ENCODE data around the gene CDA.
A peak's percentile ranks its signal among the peaks of the same experiment; 100 is the strongest.

CDA gene

DNA sequence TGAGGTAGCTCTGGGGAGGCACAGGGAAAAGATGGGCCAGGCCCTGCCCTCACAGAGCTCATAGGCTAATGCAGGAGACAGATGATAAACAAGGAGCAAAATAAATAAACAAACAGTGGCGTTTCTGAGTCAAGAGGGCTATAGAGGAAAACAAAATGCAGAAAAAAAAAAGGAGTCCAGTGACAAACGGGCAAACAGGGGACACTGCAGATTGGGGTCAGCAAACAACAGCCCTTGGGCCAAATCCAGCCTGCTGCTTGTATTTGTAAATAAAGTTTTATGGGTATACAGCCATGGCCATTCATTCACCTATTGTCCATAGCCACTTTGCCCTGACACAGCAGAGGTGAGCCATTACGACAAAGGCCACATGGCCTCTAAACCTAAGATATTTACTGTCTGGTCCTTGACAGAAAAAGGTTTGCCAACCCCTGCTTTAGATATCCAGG is 25.3 kb downstream of the CDA start:
- TF ChIP-seq, protein P1, sequence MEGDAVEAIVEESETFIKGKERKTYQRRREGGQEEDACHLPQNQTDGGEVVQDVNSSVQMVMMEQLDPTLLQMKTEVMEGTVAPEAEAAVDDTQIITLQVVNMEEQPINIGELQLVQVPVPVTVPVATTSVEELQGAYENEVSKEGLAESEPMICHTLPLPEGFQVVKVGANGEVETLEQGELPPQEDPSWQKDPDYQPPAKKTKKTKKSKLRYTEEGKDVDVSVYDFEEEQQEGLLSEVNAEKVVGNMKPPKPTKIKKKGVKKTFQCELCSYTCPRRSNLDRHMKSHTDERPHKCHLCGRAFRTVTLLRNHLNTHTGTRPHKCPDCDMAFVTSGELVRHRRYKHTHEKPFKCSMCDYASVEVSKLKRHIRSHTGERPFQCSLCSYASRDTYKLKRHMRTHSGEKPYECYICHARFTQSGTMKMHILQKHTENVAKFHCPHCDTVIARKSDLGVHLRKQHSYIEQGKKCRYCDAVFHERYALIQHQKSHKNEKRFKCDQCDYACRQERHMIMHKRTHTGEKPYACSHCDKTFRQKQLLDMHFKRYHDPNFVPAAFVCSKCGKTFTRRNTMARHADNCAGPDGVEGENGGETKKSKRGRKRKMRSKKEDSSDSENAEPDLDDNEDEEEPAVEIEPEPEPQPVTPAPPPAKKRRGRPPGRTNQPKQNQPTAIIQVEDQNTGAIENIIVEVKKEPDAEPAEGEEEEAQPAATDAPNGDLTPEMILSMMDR (IDR thresholded peaks at IDR 0.05), result no peak
- Mint-ChIP-seq H3K4me1 (peaks cover 37% of the 10 kb centered on the region), H3K9me3 (no peaks in the 10 kb centered on the region), H3K4me3 (no peak overlapping the region), H3K36me3 (ENCODE audit: low read depth) (no peaks in the 10 kb centered on the region), H3K27me3 (ENCODE audit: low read depth, poor library complexity) (no peaks in the 10 kb centered on the region), H3K27ac (peak overlapping the region; percentile 80)
- no peak for DNase-seq

DNA sequence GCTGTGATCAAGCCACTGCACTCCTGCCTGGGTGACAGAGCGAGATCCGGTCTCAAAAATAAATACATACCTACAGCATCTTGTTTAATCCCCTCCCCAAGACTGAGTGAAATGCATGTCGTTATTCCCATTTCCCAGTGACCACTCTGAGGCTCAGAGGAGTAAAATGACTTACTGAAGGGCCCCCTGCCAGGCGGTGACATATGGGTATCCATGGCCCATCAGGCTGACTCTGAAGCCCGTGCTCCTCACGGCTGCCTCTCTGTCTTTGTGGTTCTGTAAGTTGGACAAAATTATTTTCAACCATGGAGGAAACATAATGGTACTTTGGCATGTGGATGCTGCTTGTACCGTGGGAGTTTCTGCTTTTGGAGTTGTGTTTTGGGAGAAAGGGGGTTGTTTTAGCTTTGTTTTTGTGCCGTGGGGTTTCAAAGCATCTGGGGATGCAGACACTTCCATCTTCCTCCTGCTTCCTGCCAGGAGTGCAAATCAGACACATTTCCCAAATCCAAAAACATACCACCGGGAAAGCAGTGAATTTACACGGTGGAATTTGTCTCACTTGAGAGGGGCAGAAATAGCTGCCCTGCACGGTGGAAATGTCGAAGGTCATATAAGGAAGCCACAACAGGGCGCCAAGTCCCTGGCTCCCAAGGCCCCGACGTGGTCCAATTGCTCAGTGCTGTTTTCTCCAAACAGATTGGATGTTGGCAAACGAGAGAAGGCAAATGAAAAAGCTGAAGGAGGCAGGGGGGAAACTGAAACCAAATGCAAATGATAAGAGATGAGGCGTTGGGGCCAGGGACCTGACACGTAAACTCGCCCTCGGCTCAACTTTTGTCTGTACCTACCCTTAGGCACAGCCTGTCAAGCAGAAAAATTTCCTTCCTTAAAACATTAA is 27.3 kb downstream of the CDA start:
- H3K4me3 Mint-ChIP-seq, result no peak overlapping the region
- no peak for DNase-seq
- H3K9me3 Mint-ChIP-seq, result no peaks in the 10 kb centered on the region
- TF ChIP-seq, protein P1 (IDR thresholded peaks at IDR 0.05), result no peak
- H3K36me3 Mint-ChIP-seq (ENCODE audit: low read depth), result no peaks in the 10 kb centered on the region
- peaks cover 37% of the 10 kb centered on the region for H3K4me1 Mint-ChIP-seq
- peak overlapping the region; percentile 93 for H3K27ac Mint-ChIP-seq
- H3K27me3 Mint-ChIP-seq (ENCODE audit: low read depth, poor library complexity), result peaks cover 5% of the 10 kb centered on the region

DNA sequence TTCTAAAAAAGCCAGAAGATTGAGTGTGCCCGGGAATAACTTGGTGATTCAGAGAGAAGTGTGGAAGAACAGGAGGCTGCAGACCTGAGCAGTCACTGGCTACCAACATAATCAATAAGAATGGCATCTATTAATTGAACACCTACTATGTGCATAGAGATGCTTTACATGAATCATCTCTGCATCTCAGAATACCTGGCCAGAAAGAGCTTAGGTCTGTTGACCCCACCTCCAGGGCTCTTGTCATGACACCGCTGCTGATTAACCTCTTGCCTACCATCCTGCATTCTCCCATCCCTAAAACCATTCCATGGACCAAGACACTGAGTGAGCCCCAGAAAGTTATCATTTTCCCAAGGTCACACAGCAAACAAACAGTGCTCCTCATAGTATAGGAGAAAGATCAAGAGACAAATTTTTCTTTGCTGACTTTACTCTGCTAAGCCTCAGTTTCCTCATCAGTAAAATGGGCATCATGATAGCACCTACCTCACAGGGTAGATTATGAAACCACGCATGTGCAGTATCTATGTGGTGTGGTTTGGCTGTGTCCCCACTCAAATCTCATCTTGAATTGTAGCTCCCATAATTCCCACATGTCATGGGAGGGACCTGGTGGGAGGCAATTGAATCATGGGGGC is 28.1 kb downstream of the CDA start:
- no peak for DNase-seq
- no peak overlapping the region for H3K27ac Mint-ChIP-seq
- TF ChIP-seq, protein P1 (IDR thresholded peaks at IDR 0.05), result no peak
- peaks cover 5% of the 10 kb centered on the region for H3K27me3 Mint-ChIP-seq (ENCODE audit: low read depth, poor library complexity)
- H3K4me3 Mint-ChIP-seq, result no peak overlapping the region
- H3K36me3 Mint-ChIP-seq (ENCODE audit: low read depth), result no peaks in the 10 kb centered on the region
- H3K9me3 Mint-ChIP-seq, result no peaks in the 10 kb centered on the region
- peaks cover 36% of the 10 kb centered on the region for H3K4me1 Mint-ChIP-seq

DNA sequence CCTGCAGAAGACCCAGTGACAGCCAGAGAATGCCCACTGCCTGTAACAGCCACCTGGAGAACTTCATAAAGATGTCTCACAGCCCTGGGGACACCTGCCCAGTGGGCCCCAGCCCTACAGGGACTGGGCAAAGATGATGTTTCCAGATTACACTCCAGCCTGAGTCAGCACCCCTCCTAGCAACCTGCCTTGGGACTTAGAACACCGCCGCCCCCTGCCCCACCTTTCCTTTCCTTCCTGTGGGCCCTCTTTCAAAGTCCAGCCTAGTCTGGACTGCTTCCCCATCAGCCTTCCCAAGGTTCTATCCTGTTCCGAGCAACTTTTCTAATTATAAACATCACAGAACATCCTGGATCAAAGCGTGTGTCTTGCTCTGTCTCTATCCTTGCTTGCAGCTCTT is 29.7 kb downstream of the CDA start:
- TF ChIP-seq, protein P1 (IDR thresholded peaks at IDR 0.05), result no peak
- H3K36me3 Mint-ChIP-seq (ENCODE audit: low read depth), result no peaks in the 10 kb centered on the region

DNA sequence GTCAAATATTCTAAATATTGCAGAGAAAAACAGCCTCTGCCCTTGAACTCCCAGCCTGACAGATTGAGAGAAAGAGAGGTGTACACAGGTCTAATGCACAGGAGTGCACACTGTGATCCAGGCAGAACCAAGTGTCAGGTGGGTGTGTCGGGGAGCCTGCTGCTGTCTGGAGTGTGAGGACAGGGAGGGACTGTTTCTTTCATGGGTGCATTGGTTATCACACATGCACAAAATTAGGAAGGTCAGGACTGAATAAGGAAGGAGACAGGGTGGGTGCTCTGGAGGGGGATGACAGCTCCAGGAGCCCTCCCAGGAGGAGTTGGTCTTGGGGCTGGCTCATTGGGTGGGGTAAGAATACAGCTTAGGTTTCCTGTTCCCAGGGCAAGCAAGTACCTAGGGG is 31.1 kb downstream of the CDA start:
- Mint-ChIP-seq H3K4me1 (peaks cover 22% of the 10 kb centered on the region), H3K4me3 (no peak overlapping the region), H3K27me3 (ENCODE audit: low read depth, poor library complexity) (peaks cover 5% of the 10 kb centered on the region), H3K36me3 (ENCODE audit: low read depth) (no peaks in the 10 kb centered on the region), H3K9me3 (no peaks in the 10 kb centered on the region), H3K27ac (peak overlapping the region; percentile 17)
- TF ChIP-seq, protein P1 (IDR thresholded peaks at IDR 0.05), result no peak
- DNase-seq, result no peak

More for the DNA sequence above, 29.7 kb downstream of the CDA start:
- no peak overlapping the region for H3K27ac Mint-ChIP-seq
- peaks cover 5% of the 10 kb centered on the region for H3K27me3 Mint-ChIP-seq (ENCODE audit: low read depth, poor library complexity)
- H3K9me3 Mint-ChIP-seq, result no peaks in the 10 kb centered on the region
- no peak for DNase-seq
- peaks cover 34% of the 10 kb centered on the region for H3K4me1 Mint-ChIP-seq
- no peak overlapping the region for H3K4me3 Mint-ChIP-seq
